Vagina (tissue), 2 donors: Measurements from ENCODE around the gene RASGEF1C. TPM values are rescaled to one million over a fixed set of nuclear protein-coding genes. Genes with fewer than 3 reads are reported as not detected.

Experiments
- DNase-seq, 2 donors: peaks; one replicate each; pipeline ENCODE4 v3.0.0-alpha.2; 2017; ENCODE audit errors: extremely low spot score in 2 of 2
- H3K27ac ChIP-seq: fragments of 200-600 bp; sonication (generic); one replicate; pipeline ENCODE4 v1.5.1; 2019
- H3K27me3 ChIP-seq: fragments of 200-600 bp; sonication (generic); one replicate; pipeline ENCODE4 v1.5.1; 2019
- H3K36me3 ChIP-seq, 2 donors: fragments of 200-600 bp; sonication (generic); one replicate each; pipeline ENCODE4 v1.5.1; 2017 to 2019
- H3K4me1 ChIP-seq: fragments of 200-600 bp; sonication (generic); one replicate; pipeline ENCODE4 v1.5.1; 2019
- H3K4me3 ChIP-seq, 2 donors: fragments of 200-600 bp; sonication (generic); 1 replicate in 1 of 2; 2 replicates in 1 of 2; pipeline ENCODE4 v1.5.1; 2016 to 2019
- H3K9me3 ChIP-seq: fragments of 200-600 bp; sonication (generic); one replicate; pipeline ENCODE4 v1.5.1; 2019
- POLR2A ChIP-seq, 2 donors: fragments of 450-650 bp; IDR thresholded peaks; one replicate each; pipeline ENCODE4 v1.6.1; 2017; ENCODE audit warnings: antibody characterized with exemption in 2 of 2, mild to moderate bottlenecking in 2 of 2, moderate library complexity in 2 of 2
- POLR2AphosphoS5 ChIP-seq, 2 donors: sonication (generic); formaldehyde crosslinking; IDR thresholded peaks; one replicate each; pipeline ENCODE4 v1.9.0; 2017; ENCODE audit warnings: antibody characterized with exemption in 2 of 2, mild to moderate bottlenecking in 2 of 2, low read depth in 1 of 2; ENCODE audit not compliant: insufficient read depth in 1 of 2
- intact Hi-C: fragments of 100-400 bp; cut with DNase I; formaldehyde crosslinking; loops from one replicate; pipeline ENCODE4 v1.15.1; 2023
- total RNA-seq: library from RNA; depleted of rRNA; stranded (reverse); fragments of >200 nt; gene quantifications from one replicate; pipeline ENCODE4 v1.2.3, GENCODE V29; 2016
- TF ChIP-seq, protein P1 (sequence below), 3 experiments: fragments of 450-650 bp in 2 of 3; fragments of 200-600 bp in 1 of 3; sonication (generic) in 1 of 3; IDR thresholded peaks; one replicate each; pipeline ENCODE4 v1.5.1; 2017 to 2019; ENCODE audit warnings: antibody characterized with exemption in 3 of 3, mild to moderate bottlenecking in 2 of 3, moderate library complexity in 2 of 3

RASGEF1C gene
- total RNA-seq, 1 donor from 2014 or later, result 2.5 TPM

- no peak for DNase-seq
- Histone ChIP-seq H3K9me3 (peaks cover 13% of the 10 kb centered on the region), H3K4me3 (no peak overlapping the region), H3K27ac (no peak overlapping the region), H3K27me3 (no peaks in the 10 kb centered on the region), H3K36me3 (no peaks in the 10 kb centered on the region), H3K4me1 (no peaks in the 10 kb centered on the region)
- TF ChIP-seq, protein P1, sequence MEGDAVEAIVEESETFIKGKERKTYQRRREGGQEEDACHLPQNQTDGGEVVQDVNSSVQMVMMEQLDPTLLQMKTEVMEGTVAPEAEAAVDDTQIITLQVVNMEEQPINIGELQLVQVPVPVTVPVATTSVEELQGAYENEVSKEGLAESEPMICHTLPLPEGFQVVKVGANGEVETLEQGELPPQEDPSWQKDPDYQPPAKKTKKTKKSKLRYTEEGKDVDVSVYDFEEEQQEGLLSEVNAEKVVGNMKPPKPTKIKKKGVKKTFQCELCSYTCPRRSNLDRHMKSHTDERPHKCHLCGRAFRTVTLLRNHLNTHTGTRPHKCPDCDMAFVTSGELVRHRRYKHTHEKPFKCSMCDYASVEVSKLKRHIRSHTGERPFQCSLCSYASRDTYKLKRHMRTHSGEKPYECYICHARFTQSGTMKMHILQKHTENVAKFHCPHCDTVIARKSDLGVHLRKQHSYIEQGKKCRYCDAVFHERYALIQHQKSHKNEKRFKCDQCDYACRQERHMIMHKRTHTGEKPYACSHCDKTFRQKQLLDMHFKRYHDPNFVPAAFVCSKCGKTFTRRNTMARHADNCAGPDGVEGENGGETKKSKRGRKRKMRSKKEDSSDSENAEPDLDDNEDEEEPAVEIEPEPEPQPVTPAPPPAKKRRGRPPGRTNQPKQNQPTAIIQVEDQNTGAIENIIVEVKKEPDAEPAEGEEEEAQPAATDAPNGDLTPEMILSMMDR (IDR thresholded peaks at IDR 0.05), result no peak
- TF ChIP-seq POLR2AphosphoS5 (IDR thresholded peaks at IDR 0.05; ENCODE audit: insufficient read depth in 1 of 2, low read depth in 1 of 2) (no peak), POLR2A (IDR thresholded peaks at IDR 0.05) (no peak)
- intact Hi-C loops, result no loop called here
These were observed 102.0 kb downstream of the RASGEF1C start for GRCh38 chr5:180107005-180107404.

DNA sequence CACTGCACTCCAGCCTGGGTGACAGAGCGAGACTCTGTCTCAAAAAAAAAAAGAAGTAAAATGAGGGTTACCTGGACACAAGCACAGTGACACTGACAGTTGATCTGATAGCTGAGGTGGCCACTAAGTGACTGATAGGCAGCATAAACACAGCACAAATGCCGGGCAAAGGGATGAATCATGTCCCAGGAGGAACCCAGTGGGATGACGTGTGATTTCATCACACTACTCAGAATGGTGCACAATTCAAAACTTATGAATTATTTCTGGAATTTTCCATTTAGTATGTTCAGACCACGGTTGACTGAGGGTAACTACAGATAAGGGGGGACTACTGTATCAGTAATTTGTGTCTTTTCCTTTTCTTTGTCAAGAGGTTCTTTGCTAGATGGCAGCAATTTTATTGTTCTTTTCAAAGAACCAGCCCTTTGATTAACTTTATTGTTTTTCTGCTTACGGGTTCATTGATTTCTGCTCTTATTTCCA, 103.1 kb downstream of the RASGEF1C start:
- Histone ChIP-seq H3K4me3 (no peak overlapping the region), H3K27ac (no peak overlapping the region), H3K9me3 (peaks cover 13% of the 10 kb centered on the region), H3K27me3 (no peaks in the 10 kb centered on the region), H3K4me1 (no peaks in the 10 kb centered on the region), H3K36me3 (no peaks in the 10 kb centered on the region)
- no peak for TF ChIP-seq POLR2A (IDR thresholded peaks at IDR 0.05)
- TF ChIP-seq, protein P1 (IDR thresholded peaks at IDR 0.05), result no peak
- TF ChIP-seq POLR2AphosphoS5 (IDR thresholded peaks at IDR 0.05; ENCODE audit: insufficient read depth in 1 of 2, low read depth in 1 of 2), result no peak
- DNase-seq, result no peak
- intact Hi-C loops, result no loop called here

GRCh38 chr5:180104168-180104530, 104.9 kb downstream of the RASGEF1C start:
- Histone ChIP-seq H3K4me3 (no peak overlapping the region), H3K27ac (no peak overlapping the region), H3K9me3 (peaks cover 13% of the 10 kb centered on the region), H3K4me1 (no peaks in the 10 kb centered on the region), H3K27me3 (no peaks in the 10 kb centered on the region), H3K36me3 (no peaks in the 10 kb centered on the region)
- TF ChIP-seq, protein P1 (IDR thresholded peaks at IDR 0.05), result no peak
- TF ChIP-seq POLR2AphosphoS5 (IDR thresholded peaks at IDR 0.05; ENCODE audit: insufficient read depth in 1 of 2, low read depth in 1 of 2), result no peak
- intact Hi-C loops, result no loop called here
- no peak for DNase-seq

DNA sequence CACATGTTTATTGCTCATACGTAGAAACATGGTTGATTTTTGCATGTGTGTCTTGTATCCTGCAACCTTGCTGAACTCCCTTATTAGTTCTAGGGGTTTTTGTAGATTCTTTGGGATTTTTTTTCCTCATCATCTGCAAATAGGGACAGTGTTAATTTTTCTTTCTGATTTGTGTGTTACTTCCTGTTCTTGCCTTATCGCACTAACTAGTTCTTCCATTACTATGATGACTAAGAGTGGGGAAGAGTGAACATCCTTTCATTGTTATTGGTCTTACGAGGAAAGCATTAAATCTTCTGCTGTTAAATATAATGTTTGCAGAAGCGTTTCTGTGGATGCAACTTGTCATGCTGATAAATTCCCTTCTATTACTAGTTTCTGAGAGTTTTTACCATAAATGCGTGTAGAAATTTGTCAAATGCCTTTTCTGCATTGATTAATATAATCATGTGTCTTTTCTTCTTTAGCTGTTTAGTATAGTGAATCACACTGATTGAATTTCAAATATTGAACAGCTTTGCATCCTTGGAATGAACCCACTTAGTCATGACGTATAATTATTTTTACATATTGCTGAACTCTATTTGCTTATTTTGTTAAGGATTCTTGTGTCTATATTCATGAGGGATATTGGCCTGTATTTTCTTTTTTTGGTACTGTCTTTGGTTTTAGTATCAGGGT, 105.4 kb downstream of the RASGEF1C start:
- H3K27ac ChIP-seq, result no peak overlapping the region
- DNase-seq, result no peak
- TF ChIP-seq, protein P1 (IDR thresholded peaks at IDR 0.05), result no peak
- TF ChIP-seq POLR2A (IDR thresholded peaks at IDR 0.05) (no peak), POLR2AphosphoS5 (IDR thresholded peaks at IDR 0.05; ENCODE audit: insufficient read depth in 1 of 2, low read depth in 1 of 2) (no peak)
- no peaks in the 10 kb centered on the region for H3K36me3 ChIP-seq
- H3K4me1 ChIP-seq, result no peaks in the 10 kb centered on the region
- peaks cover 13% of the 10 kb centered on the region for H3K9me3 ChIP-seq
- H3K4me3 ChIP-seq, result no peak overlapping the region
- intact Hi-C loops, result no loop called here
- no peaks in the 10 kb centered on the region for H3K27me3 ChIP-seq

- Histone ChIP-seq H3K27ac (no peak overlapping the region), H3K4me3 (no peak overlapping the region), H3K27me3 (no peaks in the 10 kb centered on the region), H3K9me3 (peaks cover 10% of the 10 kb centered on the region), H3K36me3 (no peaks in the 10 kb centered on the region), H3K4me1 (no peaks in the 10 kb centered on the region)
- intact Hi-C loops, result no loop called here
- no peak for DNase-seq
- no peak for TF ChIP-seq POLR2AphosphoS5 (IDR thresholded peaks at IDR 0.05; ENCODE audit: insufficient read depth in 1 of 2, low read depth in 1 of 2)
- no peak for TF ChIP-seq POLR2A (IDR thresholded peaks at IDR 0.05)
- TF ChIP-seq, protein P1 (IDR thresholded peaks at IDR 0.05), result no peak
These were observed 106.4 kb downstream of the RASGEF1C start for GRCh38 chr5:180102636-180103035.
